D721Med (cell line): ENCODE results near the gene SCFD2.

Experiments used
- DNase-seq: peaks from one replicate; pipeline ENCODE4 v3.0.0; 2011; ENCODE audit warnings: low spot score; ENCODE audit not compliant: insufficient read length
- FAIRE-seq: peaks from 2 replicates; lab custom pipeline; 2011; peaks lifted over from hg19 to GRCh38; lab: Jason Lieb, UNC
- TF ChIP-seq, protein P1 (sequence below): IDR thresholded peaks from 2 replicates; pipeline ENCODE4 v1.5.1; 2012; ENCODE audit warnings: mild to moderate bottlenecking, control low read depth; ENCODE audit not compliant: insufficient read depth; ENCODE audit errors: missing control alignments

The SCFD2 gene

DNA sequence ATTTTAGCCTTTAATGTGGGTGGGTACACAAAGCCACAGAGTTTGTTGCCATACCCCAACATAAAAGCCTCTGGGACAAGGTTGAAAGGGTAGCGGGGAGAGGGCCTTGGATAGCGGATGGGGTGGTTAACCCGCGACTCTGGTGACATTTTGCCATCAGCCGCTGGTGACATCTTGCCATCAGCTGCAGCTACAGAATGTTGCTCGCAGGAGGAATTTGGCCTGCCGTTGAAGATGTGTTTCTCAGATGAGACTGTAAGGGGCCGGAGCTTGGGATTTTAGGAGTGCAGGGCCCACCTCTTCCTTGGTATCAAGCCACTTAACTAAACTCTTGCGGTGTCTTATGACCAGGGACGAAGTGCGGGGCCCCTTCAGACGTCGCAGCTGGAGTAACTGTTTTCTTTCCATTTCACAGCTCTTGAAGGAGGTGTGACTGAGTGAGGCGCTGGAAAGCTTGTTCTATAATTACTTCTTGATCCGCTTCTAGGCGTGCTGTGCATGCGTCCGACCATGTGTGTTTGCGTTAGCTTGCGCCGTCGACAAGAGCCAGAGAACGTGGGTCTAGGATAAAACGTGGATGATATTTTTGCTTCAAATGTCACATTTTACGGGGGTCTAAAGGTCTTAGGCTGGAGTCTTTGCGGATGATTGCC, 504.6 kb downstream of the SCFD2 start:
- TF ChIP-seq, protein P1, sequence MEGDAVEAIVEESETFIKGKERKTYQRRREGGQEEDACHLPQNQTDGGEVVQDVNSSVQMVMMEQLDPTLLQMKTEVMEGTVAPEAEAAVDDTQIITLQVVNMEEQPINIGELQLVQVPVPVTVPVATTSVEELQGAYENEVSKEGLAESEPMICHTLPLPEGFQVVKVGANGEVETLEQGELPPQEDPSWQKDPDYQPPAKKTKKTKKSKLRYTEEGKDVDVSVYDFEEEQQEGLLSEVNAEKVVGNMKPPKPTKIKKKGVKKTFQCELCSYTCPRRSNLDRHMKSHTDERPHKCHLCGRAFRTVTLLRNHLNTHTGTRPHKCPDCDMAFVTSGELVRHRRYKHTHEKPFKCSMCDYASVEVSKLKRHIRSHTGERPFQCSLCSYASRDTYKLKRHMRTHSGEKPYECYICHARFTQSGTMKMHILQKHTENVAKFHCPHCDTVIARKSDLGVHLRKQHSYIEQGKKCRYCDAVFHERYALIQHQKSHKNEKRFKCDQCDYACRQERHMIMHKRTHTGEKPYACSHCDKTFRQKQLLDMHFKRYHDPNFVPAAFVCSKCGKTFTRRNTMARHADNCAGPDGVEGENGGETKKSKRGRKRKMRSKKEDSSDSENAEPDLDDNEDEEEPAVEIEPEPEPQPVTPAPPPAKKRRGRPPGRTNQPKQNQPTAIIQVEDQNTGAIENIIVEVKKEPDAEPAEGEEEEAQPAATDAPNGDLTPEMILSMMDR: no peak
- DNase-seq (no peak), FAIRE-seq (no peak)

DNA sequence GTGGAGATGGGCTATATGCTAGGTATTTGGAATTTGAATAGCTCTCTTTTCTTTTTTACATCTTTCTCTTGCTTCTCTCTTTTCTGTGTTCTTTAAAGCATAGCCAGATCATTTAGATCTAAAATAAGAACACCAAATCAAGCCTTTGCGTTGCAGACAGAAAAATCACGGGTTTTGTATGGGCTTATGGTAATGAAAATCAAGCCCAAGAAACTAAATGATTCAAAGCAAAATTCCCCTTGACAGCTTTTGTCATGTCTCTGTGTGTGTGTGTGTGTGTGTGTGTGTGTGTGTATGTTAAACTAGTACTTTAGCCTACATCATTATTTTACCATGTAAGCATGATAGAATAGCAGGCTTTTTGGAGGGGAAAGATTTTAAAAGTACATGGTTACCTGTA, 505.5 kb downstream of the SCFD2 start:
- TF ChIP-seq, protein P1: no peak
- FAIRE-seq: no peak
- DNase-seq: no peak

DNA sequence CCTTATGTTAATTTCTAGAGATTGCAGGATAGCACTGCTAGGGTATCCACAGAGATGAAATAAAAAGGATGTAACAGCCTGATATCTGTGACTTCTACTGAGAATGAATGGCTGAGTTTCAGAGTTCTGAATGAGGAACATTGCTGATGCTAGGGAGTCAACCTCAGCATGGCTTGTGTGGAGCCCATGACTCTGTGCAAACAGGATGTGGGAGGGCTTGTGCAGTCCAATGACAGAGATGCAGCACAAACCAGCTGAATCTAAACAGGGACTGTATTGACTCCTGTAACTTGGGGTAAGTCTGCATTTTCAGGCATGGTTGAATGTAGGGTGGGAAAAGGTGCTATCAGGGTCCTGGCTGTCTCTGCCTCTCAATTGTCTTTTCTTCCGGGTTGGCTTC, 509.1 kb downstream of the SCFD2 start:
- TF ChIP-seq, protein P1: no peak
- DNase-seq (no peak), FAIRE-seq (no peak)

DNA sequence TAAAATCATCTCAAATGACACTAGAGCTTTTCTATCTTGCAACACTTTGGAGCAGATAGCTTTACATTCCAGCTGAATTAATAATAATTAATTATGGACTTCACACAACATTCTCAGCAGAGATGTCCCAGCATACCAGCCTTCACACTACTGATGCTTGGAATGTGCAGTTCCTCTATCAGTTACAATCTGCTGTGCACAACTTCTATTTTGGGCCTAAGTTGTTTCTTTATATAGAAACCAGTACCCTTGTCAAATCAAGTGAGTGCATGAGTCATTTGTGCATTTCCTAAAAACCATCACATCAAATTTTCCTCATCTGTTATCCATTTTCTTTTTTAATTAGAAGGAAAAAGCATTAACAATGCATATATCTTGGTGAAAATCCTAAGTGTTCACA, 512.5 kb downstream of the SCFD2 start:
- TF ChIP-seq, protein P1: no peak

DNA sequence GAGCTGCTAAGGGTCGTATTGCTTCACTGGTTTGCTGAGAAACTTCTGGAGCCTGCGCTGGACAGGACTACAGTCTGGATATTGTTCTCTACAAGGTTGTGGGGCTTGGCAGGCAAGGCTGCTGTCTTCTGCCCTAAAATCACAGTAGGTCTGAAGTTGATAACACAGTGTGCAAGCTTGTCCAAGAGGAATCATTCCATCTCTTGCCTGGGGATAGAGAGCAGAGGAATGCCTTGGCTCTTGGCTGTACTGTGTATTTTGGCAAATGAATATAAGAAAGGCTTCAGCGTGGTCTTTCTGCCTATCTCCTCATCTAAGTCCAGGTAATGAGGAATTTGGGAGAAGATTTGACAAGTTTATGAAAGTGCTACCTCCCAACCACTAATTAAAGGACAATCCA, 513.1 kb downstream of the SCFD2 start:
- FAIRE-seq (no peak), DNase-seq (no peak)
- TF ChIP-seq, protein P1: no peak

More for the DNA sequence above, 512.5 kb downstream of the SCFD2 start:
- DNase-seq (no peak), FAIRE-seq (no peak)

DNA sequence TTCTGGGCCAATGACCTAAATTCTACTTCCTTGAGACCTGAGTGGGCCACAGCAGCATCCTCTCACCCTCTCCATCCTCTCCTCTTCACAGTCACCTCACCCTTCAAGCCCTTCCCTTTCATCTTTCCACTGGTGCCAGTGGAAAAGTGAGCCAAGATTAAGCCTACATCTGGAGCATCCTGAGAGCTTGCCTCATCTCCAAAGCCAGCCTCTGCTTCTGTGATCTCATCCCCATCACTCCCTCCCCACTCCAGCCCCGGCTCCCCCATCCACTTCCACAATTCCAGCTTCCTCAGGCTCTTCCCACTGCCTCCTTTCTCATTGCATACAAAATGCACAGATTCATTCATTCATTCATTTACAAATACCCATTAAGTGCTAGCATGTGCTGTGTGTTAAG, 513.8 kb downstream of the SCFD2 start:
- DNase-seq: no peak
- TF ChIP-seq, protein P1: no peak
- FAIRE-seq: no peak

DNA sequence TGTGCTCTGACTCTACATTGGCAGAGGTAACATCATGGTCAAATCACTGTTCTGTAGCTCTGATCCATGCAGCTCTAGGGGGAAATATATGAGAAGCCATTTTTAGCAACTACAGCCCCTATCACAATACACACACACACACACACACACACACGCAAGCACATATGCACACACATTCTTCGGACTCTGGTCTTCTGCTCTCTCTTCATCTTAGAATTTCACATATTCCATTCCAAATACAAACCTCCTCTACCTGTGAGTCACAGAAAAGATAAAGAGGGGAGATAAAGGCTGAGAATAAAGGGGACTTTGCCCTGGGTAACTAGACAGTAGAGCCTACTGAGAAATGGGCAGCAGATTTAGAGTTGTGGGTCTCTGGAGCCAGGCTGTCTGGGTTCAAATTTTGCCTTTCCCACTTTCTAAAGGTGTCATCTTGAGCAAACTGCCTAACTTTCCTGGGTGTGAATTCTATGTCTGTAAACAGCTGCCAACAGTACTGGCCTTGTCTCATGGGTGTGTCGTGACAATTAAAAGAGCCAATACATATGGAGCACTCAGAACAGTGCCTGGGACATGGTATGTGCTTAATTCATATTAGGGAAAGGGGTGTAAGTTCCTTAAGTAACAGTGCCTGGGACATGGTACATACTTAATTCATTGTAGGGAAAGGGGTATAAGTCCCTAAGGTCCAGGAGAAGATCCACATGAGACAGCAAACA, 515.3 kb downstream of the SCFD2 start:
- no peak for FAIRE-seq
- no peak for DNase-seq
- TF ChIP-seq, protein P1: no peak
